ENCODE data around the gene PLEKHJ1.
A peak's percentile ranks its signal among the peaks of the same experiment; 100 is the strongest.

PLEKHJ1 gene

GRCh38 chr19:2270157-2270422 is 34.0 kb upstream of the PLEKHJ1 start:
- FAIRE-seq, result no peak
- no peak for DNase-seq (ENCODE audit: insufficient read length, low spot score)

GRCh38 chr19:2269244-2270156 is 33.4 kb upstream of the PLEKHJ1 start:
- FAIRE-seq (peak; percentile 20), DNase-seq (ENCODE audit: insufficient read length, low spot score) (peak; percentile 97)

- DNase-seq (ENCODE audit: insufficient read length, low spot score), result no peak
- FAIRE-seq, result no peak
These were observed 32.7 kb upstream of the PLEKHJ1 start for GRCh38 chr19:2268861-2269243.

GRCh38 chr19:2268480-2268830 is 32.3 kb upstream of the PLEKHJ1 start:
- no peak for DNase-seq (ENCODE audit: insufficient read length, low spot score)
- no peak for FAIRE-seq

GRCh38 chr19:2266183-2266993 is 30.3 kb upstream of the PLEKHJ1 start:
- FAIRE-seq (no peak), DNase-seq (ENCODE audit: insufficient read length, low spot score) (no peak)

- DNase-seq (ENCODE audit: insufficient read length, low spot score), result no peak
- no peak for FAIRE-seq
These were observed 25.5 kb upstream of the PLEKHJ1 start for GRCh38 chr19:2261438-2262172.

GRCh38 chr19:2260341-2260805 is 24.2 kb upstream of the PLEKHJ1 start:
- FAIRE-seq, result no peak

GRCh38 chr19:2259336-2259735 is 23.2 kb upstream of the PLEKHJ1 start:
- no peak for DNase-seq (ENCODE audit: insufficient read length, low spot score)

More at GRCh38 chr19:2260341-2260805, 24.2 kb upstream of the PLEKHJ1 start:
- DNase-seq (ENCODE audit: insufficient read length, low spot score), result no peak

GRCh38 chr19:2255982-2256685 is 20.0 kb upstream of the PLEKHJ1 start, which contains the start of gene JSRP1:
Gene JSRP1 (minus strand): TSS chr19:2256417. CDS start chr19:2255314, 1,103 bp downstream.
- no peak for DNase-seq (ENCODE audit: insufficient read length, low spot score)
- no peak for FAIRE-seq

More at GRCh38 chr19:2259336-2259735, 23.2 kb upstream of the PLEKHJ1 start:
- no peak for FAIRE-seq

- FAIRE-seq, result no peak
- DNase-seq (ENCODE audit: insufficient read length, low spot score), result no peak
These were observed 19.1 kb upstream of the PLEKHJ1 start for GRCh38 chr19:2255112-2255845.

GRCh38 chr19:2254064-2254872 is 18.1 kb upstream of the PLEKHJ1 start:
- no peak for DNase-seq (ENCODE audit: insufficient read length, low spot score)
- no peak for FAIRE-seq

GRCh38 chr19:2253106-2254063 is 17.3 kb upstream of the PLEKHJ1 start:
- DNase-seq (ENCODE audit: insufficient read length, low spot score) (no peak), FAIRE-seq (no peak)

- DNase-seq (ENCODE audit: insufficient read length, low spot score) (no peak), FAIRE-seq (no peak)
These were observed 16.6 kb upstream of the PLEKHJ1 start for GRCh38 chr19:2252797-2253105.

GRCh38 chr19:2252055-2252796 is 16.1 kb upstream of the PLEKHJ1 start:
- no peak for DNase-seq (ENCODE audit: insufficient read length, low spot score)
- no peak for FAIRE-seq

- DNase-seq (ENCODE audit: insufficient read length, low spot score), result no peak
- FAIRE-seq, result no peak
These were observed 15.3 kb upstream of the PLEKHJ1 start for GRCh38 chr19:2251106-2252054.

GRCh38 chr19:2250766-2251105 is 14.6 kb upstream of the PLEKHJ1 start:
- no peak for FAIRE-seq

More at GRCh38 chr19:2250766-2251105, 14.6 kb upstream of the PLEKHJ1 start:
- DNase-seq (ENCODE audit: insufficient read length, low spot score), result no peak
